ENCODE data around the gene WNK2. TPM values are rescaled to one million over a fixed set of nuclear protein-coding genes. Genes with fewer than 3 reads are reported as not detected.

Gene WNK2
- polyA plus RNA-seq, 1 experiment, result not detected

DNA sequence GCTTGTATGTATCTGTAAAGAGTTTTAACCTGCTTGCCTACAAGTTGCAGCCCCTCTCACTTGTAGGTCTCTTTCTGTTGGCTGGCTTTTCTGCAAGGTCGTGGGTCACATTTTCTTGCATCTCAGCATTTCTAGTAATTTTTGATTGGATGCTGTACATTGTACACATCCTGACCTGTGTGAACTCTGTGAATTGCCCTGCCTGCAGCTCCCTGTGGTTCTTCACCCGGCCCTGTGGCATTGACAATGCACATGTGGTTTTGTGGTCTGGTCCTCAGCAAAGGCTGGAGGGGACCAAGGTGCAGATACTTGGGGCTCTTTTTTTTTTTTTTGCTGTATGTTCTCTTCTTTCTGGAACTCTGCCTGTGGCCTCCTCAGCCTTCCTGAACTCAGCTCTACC lies 53.6 kb downstream of the WNK2 start:
- Histone ChIP-seq H3K27me3 (ENCODE audit: control insufficient read depth, insufficient read depth, low read length) (peaks cover 1% of the 10 kb centered on the region; the same call in 1 of the 2 replicates), H3K36me3 (ENCODE audit: control insufficient read depth, insufficient read depth, low read length) (no peaks in the 10 kb centered on the region), H3K4me3 (ENCODE audit: low read depth, low read length) (no peak overlapping the region)
- ChIA-PET POLR2A (no interaction called here), CTCF (no interaction called here)
- TF ChIP-seq, protein P1, sequence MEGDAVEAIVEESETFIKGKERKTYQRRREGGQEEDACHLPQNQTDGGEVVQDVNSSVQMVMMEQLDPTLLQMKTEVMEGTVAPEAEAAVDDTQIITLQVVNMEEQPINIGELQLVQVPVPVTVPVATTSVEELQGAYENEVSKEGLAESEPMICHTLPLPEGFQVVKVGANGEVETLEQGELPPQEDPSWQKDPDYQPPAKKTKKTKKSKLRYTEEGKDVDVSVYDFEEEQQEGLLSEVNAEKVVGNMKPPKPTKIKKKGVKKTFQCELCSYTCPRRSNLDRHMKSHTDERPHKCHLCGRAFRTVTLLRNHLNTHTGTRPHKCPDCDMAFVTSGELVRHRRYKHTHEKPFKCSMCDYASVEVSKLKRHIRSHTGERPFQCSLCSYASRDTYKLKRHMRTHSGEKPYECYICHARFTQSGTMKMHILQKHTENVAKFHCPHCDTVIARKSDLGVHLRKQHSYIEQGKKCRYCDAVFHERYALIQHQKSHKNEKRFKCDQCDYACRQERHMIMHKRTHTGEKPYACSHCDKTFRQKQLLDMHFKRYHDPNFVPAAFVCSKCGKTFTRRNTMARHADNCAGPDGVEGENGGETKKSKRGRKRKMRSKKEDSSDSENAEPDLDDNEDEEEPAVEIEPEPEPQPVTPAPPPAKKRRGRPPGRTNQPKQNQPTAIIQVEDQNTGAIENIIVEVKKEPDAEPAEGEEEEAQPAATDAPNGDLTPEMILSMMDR (IDR thresholded peaks at IDR 0.05; ENCODE audit: insufficient read depth, low read depth, low read length), result no peak
- DNase-seq (ENCODE audit: low read depth), result no peak

DNA sequence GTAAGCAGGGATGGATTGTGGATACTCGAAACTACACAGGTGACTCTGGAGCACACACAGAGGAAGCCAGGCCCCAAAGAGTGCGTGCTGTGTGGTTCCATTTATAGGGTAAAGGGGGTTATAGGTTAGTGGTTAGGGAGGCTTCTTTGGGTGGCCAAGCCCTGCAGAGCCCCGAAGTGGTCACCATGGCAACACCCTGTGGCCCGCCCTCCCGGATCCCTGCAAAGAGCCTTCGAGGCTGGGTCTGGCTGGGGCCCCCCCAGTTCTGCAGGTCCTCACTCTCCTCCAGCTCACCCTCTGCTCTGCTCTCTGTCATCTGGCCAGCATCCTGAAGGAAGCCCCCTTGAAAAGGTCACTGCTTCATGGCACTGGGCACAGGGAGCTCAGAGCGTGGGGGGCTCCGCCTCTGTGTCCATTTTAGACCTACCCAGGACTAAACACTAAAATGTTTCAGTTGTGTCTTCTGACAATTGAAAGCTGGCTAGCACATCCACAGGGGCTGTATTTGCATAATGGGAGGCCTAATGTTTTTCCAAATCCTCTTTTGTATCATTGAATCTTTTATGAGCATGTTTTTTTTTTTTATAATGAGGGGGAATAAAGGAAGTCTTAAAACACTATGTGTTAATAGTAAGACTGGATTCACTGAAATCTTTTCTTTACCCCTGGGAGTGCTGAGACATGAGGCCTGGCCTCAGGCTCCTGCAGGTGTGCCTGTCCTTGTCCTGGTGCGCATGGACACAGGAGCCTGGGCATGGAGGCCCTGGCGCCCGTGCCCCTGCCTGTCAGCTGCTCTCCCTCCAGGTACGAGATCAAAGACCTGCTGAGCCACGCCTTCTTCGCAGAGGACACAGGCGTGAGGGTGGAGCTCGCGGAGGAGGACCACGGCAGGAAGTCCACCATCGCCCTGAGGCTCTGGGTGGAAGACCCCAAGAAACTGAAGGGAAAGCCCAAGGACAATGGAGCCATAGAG lies 55.3 kb downstream of the WNK2 start:
- CTCF ChIA-PET, result no interaction called here
- H3K4me3 ChIP-seq (ENCODE audit: low read depth, low read length), result no peak overlapping the region
- H3K36me3 ChIP-seq (ENCODE audit: control insufficient read depth, insufficient read depth, low read length), result no peaks in the 10 kb centered on the region
- POLR2A ChIA-PET, result no interaction called here
- TF ChIP-seq, protein P1 (IDR thresholded peaks at IDR 0.05; ENCODE audit: insufficient read depth, low read depth, low read length), result no peak
- H3K27me3 ChIP-seq (ENCODE audit: control insufficient read depth, insufficient read depth, low read length), result no peaks in the 10 kb centered on the region; the same call in 1 of the 2 replicates
- no peak for DNase-seq (ENCODE audit: low read depth)

DNA sequence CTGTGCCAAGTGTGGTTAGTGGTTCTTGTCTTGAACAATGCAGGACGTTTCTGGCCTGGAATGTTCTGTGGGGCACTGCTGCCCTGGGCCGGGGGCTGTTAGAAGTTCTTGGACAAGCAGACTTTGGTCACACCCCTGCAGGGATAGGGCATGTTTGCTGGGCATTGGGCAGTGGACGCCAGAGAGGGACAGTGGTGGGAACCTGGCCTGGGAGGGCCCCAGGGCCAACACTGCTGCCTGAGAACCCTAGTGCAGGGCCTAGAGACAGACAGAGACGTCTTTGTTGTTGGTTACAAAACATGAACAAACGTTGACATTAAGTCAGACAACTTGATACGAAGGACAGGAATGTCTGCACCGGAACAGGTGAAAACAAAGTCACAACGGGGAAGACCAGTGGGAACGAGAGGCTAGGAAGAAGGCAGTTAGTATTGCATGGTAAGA lies 57.0 kb downstream of the WNK2 start:
- DNase-seq (ENCODE audit: low read depth), result no peak
- Histone ChIP-seq H3K27me3 (ENCODE audit: control insufficient read depth, insufficient read depth, low read length) (no peaks in the 10 kb centered on the region; the same call in 1 of the 2 replicates), H3K4me3 (ENCODE audit: low read depth, low read length) (no peak overlapping the region), H3K36me3 (ENCODE audit: control insufficient read depth, insufficient read depth, low read length) (no peaks in the 10 kb centered on the region)
- ChIA-PET POLR2A (no interaction called here), CTCF (no interaction called here)
- TF ChIP-seq, protein P1 (IDR thresholded peaks at IDR 0.05; ENCODE audit: insufficient read depth, low read depth, low read length), result no peak

DNA sequence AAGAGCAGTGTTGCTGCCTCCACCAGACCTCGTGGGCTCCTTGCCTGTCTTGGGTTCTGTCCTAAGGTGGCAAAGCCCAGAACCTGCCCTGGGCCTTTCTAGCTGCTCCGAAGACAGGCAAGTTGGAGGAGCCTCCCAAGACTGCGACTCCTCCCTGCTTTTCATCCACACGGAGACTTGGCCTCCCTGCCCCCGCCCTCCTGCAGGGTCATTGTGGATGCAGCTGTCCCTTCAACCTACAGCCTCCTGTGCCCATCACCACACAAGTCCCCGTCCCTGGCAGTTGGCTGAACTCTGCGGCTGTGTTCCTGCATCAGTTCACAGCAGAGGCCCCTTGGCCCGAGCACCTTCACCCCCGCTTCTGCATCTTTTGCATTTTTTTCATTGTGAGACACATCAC lies 59.2 kb downstream of the WNK2 start:
- no peaks in the 10 kb centered on the region for H3K36me3 ChIP-seq (ENCODE audit: control insufficient read depth, insufficient read depth, low read length)
- H3K4me3 ChIP-seq (ENCODE audit: low read depth, low read length), result no peak overlapping the region
- CTCF ChIA-PET, result no interaction called here
- TF ChIP-seq, protein P1 (IDR thresholded peaks at IDR 0.05; ENCODE audit: insufficient read depth, low read depth, low read length), result no peak
- H3K27me3 ChIP-seq (ENCODE audit: control insufficient read depth, insufficient read depth, low read length), result no peaks in the 10 kb centered on the region; the same call in 1 of the 2 replicates
- no peak for DNase-seq (ENCODE audit: low read depth)
- POLR2A ChIA-PET, result no interaction called here

DNA sequence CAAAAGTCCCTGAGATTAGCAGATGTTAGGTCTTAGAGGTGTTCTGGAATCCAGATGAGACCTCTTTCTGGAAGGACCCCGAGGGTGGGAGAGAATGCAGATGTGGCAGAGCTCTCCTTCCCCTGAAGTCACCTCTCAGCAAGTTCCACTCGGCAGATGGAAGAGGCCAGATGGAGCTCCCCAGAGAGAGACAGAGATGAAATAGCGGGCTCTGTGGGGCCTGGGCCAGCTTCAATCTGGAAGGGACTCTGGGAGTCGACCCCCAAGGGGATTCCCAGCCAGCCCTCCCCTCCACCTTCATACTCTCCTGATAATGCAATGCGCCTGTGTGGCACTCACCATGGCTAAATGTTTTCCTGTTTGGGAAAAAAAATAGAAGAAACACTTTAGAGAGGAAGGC lies 60.2 kb downstream of the WNK2 start:
- ChIA-PET CTCF (no interaction called here), POLR2A (no interaction called here)
- no peak for DNase-seq (ENCODE audit: low read depth)
- Histone ChIP-seq H3K27me3 (ENCODE audit: control insufficient read depth, insufficient read depth, low read length) (no peaks in the 10 kb centered on the region; the same call in 1 of the 2 replicates), H3K36me3 (ENCODE audit: control insufficient read depth, insufficient read depth, low read length) (no peaks in the 10 kb centered on the region), H3K4me3 (ENCODE audit: low read depth, low read length) (no peak overlapping the region)
- TF ChIP-seq, protein P1 (IDR thresholded peaks at IDR 0.05; ENCODE audit: insufficient read depth, low read depth, low read length), result no peak
